Amygdala (tissue), 56 donors: ENCODE data around the gene COL8A1.
A peak's percentile ranks its signal among the peaks of the same experiment; 100 is the strongest.

ENCODE experiments used
- DNase-seq, 56 donors: peaks; one replicate each; lab custom pipeline; 2025; lab: John Stamatoyannopoulos, UW

The COL8A1 gene

DNA sequence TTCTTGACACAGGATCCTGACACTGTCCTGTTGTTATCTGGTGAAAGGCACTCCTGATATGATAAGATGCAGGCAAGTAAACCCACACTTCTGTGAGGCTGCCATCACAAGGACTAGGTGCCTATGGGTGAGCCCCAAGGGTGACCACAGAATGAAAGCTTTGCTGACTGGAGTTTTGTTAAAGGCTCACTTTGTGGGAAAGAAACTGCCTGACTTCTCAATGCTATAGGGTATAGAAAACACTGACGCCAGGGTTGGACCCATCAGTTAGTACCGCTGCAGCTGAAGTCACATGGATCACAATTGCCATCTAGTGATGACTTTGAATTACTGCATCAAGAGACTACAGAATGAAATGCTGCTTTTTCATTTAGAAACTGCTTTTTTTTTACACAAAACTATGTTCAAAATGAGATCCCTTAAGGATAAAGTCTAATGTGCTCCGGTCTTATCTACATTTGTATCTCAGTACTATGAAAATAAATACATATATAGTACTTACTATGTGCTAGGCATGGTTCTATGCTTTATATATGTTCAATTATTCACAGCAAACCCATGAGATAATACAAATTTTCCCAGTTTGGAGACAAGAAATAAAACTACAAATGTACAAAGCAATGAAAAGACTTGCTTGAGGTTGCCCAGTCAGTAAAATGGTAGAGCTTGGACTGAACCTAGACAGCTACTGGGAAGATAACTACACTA lies 115.0 kb downstream of the COL8A1 start:
- peak in 25 of 56 donors; percentile 1 to 51 (median 5) for DNase-seq

DNA sequence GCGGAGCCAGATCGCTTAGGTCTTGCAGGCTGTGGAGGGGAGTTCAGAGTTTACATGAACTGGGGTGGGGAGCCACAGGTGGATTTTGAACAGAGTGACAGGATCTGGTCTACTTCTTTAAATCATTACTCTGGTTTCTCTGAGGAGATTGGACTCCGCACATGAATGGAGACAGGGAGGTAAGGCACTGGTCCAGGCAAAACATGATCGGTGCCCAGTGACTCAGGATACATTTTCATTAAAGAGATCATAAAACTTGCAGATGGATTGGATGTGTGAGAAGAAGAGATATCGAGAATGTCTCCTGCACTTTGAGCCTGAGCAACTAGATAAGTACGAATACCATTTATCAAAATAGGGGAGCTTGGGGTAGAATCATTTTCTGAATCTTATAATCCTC lies 117.4 kb downstream of the COL8A1 start:
- DNase-seq = no peak

DNA sequence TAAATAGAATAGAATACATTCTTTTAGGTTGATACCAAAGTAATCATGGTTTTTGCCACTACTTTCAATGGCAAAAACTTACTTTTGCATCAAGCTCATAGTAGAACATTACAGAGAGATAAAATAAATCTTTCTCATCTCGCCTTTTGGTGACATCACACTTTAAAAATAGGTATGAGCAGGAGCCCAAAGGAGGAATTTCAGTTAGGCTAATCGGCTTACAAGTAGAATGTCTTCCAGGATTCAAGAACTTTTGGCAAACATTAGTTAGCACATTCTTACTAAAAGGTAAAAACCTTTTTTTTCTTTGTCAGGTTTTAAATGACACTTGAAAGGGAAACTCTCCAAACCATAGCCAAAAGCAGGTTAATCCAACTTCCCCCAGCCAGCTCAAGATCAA lies 119.6 kb downstream of the COL8A1 start:
- no peak for DNase-seq

DNA sequence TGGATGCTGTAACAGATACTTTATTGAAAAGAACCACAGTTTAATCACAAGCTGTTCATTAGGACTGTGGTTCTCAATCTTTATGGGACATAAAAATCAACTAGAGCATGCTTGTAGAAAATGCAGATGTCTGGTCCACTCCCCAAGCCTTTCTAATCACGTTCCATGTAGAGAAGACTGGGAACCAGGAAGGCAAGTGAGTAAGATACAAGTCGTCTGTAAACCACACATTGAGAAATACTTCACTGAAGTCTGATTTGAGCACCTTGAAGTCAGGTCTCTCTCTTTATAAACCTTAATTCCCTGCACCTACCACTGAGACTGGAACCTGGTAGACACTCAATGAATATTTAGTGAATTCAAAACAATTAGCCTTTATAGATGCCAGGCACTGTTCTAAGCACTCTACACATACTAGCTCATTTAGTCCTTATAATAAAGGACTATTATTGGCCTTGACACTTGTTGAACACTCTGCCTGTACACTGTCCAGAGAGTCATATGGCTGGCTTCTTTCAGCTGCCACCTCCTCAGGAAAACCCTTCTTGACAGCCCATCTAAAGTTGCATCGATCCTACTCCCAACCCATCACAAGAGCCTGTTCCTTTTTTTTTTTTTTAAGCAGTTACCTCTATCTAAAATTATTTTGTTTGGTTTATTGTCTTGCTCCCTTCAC lies 120.2 kb downstream of the COL8A1 start:
- DNase-seq = no peak

DNA sequence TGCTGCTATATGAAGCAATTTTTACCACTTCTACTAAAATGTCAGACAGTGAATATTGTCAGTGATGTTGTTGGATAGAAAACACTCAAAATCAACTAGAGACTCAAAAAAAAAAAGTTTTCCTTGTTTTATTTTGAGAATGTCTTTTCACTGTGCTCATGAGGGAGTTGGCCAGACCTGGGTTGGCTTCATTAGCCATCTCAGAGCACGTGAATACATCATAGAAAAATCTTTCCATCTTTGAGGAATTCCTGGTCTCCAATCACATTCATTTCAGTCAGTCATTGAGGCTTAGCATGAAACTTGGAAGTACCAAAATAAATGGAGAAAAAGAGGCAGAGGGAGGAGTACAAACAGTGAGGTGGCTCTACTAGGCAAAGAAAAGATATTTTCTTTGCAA lies 121.6 kb downstream of the COL8A1 start:
- DNase-seq = no peak

DNA sequence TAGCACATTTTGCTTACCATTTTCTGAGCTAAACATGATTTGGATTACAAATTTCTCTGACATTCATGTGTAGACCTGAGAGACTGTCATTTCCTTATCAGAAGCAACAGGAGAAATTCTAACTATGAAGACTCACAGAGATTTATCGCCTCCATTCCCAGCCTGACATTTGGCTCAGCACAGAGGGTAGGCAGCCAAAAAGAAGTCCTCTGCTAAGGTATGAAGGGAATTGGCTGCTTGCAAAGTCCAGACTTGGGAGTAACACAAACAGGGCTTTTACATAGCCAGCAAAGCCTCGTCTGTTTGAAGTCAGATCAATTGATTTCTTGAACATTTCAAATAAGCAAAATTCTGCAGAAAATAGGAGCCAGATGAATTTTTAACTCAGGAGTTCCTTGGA lies 122.2 kb downstream of the COL8A1 start:
- no peak for DNase-seq

DNA sequence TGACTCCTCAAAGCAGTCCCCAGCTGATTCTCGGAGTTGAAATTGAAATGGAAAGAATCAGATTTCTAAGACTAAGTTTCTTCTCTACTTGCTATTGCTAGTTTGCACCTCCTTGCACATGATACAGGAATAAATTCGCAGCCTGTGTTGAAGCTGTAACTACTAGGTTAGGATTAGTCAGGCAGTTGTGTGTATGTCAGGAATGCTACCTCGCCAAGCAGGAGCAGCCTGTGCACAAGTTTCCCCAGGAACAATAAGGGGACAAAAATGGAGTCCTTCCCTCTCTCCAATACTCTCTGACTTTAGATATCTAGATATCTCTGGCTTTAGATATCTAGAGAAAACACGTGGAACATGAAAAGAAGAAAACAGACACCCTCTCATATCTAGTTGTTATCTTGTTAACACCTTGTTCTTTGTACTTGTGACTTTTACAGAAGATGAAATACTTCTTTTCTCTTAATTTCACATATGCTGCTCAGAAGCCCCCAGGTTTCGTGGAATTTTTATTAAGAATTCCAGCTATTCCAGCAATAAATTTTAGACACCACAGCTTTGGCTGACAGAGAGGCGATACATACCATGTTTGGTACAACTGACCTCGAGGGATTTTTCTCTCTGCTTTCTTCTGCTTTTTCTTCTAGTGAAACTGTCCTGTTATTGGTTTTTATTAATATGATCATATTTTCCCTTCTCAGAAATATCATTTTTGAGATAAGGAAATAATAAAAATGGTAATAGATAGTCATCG lies 123.2 kb downstream of the COL8A1 start:
- no peak for DNase-seq

DNA sequence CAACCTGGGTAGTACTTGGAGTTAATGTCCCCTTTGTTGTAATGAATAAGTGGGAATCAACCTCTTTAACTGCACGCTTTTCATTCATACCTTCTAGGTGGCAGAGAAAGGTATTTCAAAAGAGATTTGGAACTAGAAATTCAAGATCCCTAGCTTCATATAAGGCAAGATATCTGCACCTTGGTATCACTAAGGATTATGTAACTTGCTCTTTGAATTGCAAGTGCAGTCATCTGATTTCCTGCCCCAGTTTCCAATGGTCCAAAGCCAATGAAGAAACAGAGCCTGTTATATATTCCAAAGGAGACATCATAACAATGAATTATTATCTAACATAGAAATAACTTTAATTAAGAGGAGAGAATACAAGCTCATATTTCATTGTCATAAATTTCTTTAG lies 124.5 kb downstream of the COL8A1 start:
- no peak for DNase-seq

DNA sequence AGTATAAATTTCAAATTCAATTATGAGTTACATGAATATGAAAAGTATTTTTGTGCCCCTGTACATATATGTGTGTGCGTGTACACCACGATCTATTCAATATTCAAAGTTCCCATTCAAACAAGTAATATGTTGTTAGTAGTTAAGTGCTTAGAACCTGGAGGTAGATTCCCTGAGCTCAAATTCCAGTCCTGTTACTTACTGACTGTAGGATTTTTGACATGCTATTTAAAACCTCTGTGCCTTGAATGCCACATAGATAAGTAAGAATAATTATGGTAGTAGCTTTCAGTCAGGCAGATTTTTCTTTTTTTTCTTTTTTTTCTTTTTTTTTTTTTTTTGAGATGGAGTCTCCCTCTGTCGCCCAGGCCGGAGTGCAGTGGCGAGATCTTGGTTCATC lies 126.0 kb downstream of the COL8A1 start:
- DNase-seq = no peak

DNA sequence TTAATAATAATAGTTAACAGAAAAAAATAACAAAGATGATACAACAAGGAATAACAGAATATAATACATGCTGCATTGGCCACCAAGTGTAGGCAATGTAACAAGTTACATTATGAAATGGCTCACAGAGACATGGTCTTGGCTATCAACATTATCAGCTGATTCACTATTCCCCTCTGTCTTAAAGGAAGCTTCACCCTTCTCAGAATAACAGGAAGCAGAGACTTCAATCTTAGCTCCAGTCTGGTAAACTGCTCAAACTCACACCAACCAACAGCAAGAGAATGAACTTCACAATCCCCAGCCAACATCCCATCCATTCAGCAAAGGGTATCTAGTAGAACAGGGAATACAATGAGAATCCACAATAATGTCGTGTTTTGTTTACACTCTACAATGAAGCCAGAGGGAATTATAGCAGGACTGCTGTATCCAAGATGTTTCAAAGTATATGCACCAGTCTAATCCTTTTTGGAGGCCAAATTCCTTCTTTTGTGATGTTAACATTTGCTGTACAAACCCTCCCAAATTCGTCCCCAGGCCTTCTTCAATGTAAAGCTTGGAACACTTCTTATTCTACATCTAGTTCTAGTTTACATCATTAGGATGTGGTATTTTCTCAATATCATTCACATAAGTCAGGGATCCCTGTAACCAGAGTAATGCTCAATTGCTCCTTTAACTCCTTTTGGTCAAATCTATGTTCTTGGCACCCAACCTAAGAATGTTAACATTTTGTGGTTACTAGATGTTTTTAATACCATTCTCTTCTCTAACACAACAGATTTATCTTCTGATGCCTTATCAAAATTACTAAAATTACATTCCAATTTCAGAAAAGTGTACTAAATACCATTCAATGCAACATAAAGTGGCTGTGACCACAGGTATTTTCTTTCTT lies 126.9 kb downstream of the COL8A1 start:
- DNase-seq = no peak

DNA sequence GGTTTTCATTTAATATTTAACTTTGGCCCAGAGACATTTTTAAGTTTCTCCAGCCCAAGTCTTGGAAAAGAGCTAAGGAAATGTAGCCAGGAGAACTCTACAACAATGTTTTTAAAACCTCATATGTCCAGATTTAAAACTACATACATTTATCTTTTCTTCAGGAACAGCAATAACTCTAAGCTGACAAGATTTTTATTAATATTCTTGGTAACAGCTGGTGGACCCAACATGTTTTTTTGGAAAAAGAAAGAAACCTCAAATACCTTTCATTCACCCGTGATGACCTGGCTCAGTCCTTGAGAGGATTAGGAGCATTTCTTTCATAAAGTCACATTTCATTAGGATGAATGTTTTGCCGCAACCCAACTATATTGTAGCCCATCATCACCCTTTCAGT lies 128.9 kb downstream of the COL8A1 start:
- DNase-seq = no peak

DNA sequence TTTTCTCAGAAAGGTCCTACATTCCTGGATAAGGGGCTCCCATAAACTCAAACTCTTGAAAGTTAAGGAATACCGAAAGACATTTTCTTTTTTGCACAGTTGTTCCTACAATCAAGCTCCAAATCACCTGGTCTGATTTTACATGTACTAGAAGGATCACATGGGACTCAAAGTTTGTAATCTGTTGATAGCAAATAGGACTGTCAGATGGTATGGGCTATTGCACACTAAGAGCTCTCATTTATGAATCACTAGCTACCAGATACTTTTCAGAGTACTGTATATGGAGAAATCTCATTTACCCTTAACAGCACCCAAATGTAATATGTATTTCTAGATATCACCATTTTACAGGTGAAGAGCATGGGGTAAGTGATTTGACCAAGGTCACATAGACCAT lies 129.7 kb downstream of the COL8A1 start:
- no peak for DNase-seq

DNA sequence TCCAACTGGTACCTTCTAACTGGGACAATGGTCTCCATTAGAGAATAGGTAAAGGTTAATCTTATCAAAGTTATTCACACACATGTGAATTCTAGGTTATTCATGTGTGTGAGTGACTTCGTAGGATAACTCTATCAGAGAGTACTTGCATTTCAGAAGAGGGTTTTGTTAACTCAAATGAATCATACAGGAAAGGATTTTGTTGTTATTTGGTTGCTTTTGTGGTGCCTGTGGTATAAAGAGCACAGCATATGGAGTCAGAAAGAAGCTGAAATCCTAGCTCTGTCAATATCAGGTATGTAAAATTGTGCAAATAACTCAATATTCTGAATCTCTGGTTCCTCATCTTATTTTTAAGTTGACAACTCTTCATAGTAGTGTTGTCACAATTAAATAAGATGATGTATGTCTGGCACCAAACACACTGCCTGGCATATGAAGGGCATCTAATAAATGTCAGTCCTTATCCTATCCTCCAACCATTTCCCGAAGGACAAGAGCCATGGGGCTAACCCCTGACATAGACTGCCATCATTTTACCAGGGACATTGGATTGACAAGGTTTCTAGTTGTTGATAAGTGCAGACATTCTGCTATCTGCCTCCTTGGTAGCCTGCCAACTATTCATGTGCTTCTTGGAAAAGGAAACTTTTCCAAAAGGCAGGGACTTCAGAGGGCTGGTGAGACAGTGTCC lies 130.6 kb downstream of the COL8A1 start:
- DNase-seq = no peak

DNA sequence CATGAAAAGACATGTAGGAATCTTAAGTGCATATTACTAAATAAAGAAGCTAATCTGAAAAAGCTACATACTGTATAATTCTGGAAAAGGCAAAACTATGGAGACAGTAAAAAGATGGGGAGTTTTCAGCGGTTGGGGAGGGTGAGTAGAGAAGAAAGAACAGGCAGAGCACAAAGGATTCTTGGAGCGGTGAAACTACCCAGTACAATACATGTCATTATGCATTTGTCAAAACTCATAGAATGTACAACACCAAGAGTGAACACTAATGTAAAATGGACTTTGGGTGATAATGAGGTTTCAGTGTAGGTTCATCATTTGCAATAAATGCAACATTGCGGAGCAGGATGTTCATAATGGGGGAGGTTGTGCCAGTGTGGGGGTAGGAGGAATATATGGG lies 133.8 kb downstream of the COL8A1 start:
- no peak for DNase-seq

DNA sequence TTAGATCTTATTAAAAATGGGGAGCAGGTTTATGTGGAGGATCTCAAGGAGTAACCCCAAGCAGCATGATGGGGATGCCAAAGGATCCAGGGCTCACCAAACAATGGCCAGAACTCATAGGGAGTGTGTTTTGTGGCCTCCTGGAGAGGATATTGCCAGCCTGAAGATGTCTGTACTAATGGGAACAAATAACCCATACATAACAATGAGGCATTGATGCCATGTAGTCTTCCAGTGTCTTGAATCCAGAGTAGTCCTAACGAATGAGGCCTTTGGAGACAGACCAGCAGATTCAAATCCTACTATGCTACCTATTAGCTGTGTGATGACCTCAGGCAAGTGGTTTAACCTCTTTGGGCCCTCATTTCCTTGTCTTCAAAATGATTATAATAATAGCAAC lies 134.3 kb downstream of the COL8A1 start:
- no peak for DNase-seq

DNA sequence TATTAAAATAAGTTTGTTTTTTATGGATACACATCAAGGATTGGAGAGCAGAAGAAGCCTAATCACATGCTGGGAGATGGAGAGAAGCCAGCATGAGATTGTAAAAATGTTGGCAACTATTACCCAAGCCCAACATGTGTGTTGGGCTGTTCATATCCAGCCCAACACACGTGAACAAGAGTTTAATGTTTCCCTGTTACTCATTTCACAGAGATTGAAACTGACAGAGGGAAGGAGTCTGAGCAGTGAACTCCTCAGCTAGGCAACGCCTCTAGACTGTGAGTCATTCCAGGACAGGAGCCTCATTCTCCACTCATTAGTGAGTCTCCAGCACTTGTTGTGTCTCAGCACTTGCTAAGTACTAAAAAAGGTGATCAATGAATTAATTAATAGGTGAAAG lies 136.1 kb downstream of the COL8A1 start:
- DNase-seq = no peak

DNA sequence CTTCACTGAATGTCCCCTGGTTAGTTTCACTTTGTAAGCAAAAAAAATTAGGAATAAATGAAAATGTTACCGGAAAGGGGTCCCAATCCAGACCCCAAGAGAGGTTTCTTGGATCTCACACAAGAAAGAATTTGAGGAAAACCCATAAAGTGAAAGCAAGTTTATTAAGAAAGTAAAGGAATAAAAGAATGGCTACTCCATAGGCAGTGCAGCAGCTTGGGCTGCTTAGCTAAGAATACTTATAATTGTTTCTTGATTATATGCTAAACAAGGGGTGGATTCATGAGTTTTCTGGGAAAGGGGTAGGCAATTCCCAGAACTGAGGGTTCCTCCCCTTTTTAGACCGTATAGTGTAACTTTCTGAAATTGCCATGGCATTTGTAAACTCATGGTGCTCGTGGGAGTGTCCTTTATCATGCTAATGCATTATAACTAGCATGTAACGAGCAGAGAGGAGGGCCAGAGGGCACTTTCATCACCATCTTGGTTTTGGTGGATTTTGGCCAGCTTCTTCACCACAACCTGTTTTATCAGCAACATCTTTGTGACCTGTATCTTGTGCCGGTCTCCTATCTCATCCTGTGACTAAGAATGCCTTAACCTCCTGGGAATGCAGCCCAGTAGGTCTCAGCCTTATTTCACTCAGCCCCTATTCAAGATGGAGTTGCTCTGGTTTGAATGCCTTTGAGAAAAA lies 138.3 kb downstream of the COL8A1 start:
- no peak for DNase-seq

DNA sequence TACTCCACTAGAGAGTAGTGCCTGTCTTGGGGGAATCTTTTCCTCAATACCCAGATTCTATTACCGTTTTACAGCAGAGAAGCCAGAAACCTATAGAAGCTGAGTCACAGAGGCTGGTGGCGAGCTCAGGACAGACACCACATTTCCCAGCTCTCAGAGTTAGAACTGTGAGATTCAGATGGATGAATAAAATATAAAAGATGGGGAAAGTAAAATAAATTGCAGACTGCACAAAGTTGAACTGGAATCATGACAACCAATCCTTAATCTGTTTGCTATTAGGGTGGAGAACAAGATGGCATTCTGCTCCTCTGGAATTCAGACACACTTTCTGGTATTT lies 138.8 kb downstream of the COL8A1 start:
- DNase-seq = no peak

DNA sequence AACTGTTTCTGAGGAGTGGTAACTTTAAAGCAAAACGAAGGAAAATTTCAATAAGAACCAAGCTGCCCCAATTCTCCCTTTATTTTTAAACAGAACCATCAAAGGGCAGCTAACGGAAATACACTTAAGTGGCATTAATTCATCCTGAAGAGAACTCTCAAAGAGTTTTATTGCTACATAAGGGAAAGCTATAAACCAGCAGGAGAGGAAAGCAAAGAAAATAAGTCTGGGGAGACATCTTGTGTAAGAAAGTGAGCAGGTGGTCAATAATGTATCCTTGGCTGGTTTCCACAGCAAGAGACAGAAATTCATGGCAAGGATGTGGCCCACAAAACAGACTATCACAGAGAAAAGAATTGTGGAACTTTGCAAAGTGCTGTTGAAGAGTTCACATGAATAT lies 139.3 kb downstream of the COL8A1 start:
- no peak for DNase-seq

DNA sequence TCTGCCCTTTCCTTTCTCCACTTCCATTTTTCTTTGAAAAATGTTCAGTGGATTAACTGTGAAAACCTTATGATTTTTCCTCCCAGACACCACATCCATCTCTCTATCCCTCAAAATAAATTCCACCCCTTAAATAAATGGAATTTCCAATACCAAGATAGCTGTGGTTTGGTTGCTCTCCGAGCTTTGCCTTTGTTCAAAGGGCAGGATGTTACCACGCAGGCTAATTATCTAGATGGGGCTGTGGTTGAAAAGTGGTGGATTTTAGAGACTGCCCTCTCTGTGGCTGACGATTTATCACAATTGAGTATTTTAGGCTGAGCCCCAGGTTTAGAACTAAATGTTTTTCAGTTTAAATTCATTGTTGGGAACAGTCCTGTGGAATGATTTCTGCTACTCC lies 142.4 kb downstream of the COL8A1 start:
- no peak for DNase-seq
